ENCODE results near the gene DNM3. TPM values are rescaled to one million over a fixed set of nuclear protein-coding genes. Genes with fewer than 3 reads are reported as not detected.

The DNM3 gene
- total and polyA plus RNA-seq, 2 experiments from 2014 or later: 0.11 to 1.4 TPM

GRCh38 chr1:172185996-172186395, 344.7 kb downstream of the DNM3 start:
- Histone ChIP-seq H3F3A (ENCODE audit: insufficient read depth) (peaks cover 16% of the 10 kb centered on the region), H3K9me2 (ENCODE audit: insufficient read depth) (no peaks in the 10 kb centered on the region), H3K4me1 (ENCODE audit: insufficient read depth) (peaks cover 27% of the 10 kb centered on the region), H3K4me2 (ENCODE audit: unreplicated experiment) (peak overlapping the region; percentile 3), H3K9ac (no peak overlapping the region), H3K79me2 (ENCODE audit: insufficient read depth) (no peaks in the 10 kb centered on the region), H4K20me1 (ENCODE audit: insufficient read depth) (no peaks in the 10 kb centered on the region), H3K27ac (no peak overlapping the region), H3K27me3 (replicated peaks; ENCODE audit: insufficient read depth) (no peaks in the 10 kb centered on the region), H2AFZ (no peak overlapping the region), H3K9me3 (ENCODE audit: low read depth) (no peaks in the 10 kb centered on the region), H3K36me3 (ENCODE audit: low read depth) (no peaks in the 10 kb centered on the region), H3K4me3 (no peak overlapping the region)
- no peak for DNase-seq
- TF ChIP-seq EZH2phosphoT487 (IDR thresholded peaks at IDR 0.05; ENCODE audit: insufficient read depth, low read depth): no peak
- TF ChIP-seq EZH2 (IDR thresholded peaks at IDR 0.05; ENCODE audit: insufficient read depth, poor library complexity, severe bottlenecking): no peak
- 99 to 100% methylated on average over 3 of the region's 3 CpGs for WGBS, 2 experiments (ENCODE audit: low coverage in 1 of 2, low lambda C conversion rate in 2 of 2, missing lambda C conversion rate in 2 of 2)
- in situ Hi-C loops (cut with MboI): no loop called here

GRCh38 chr1:172201572-172201971, 360.3 kb downstream of the DNM3 start:
- in situ Hi-C loops (cut with MboI): no loop called here
- H3K9me3 ChIP-seq (ENCODE audit: low read depth): no peaks in the 10 kb centered on the region
- TF ChIP-seq EZH2 (IDR thresholded peaks at IDR 0.05; ENCODE audit: insufficient read depth, poor library complexity, severe bottlenecking) (no peak), EZH2phosphoT487 (IDR thresholded peaks at IDR 0.05; ENCODE audit: insufficient read depth, low read depth) (no peak)
- no peak for DNase-seq
- no peaks in the 10 kb centered on the region for H3F3A ChIP-seq (ENCODE audit: insufficient read depth)
- no peaks in the 10 kb centered on the region for H3K4me1 ChIP-seq (ENCODE audit: insufficient read depth)
- no peaks in the 10 kb centered on the region for H3K9me2 ChIP-seq (ENCODE audit: insufficient read depth)
- H2AFZ ChIP-seq: no peak overlapping the region
- H3K36me3 ChIP-seq (ENCODE audit: low read depth): no peaks in the 10 kb centered on the region
- no peaks in the 10 kb centered on the region for H3K79me2 ChIP-seq (ENCODE audit: insufficient read depth)
- 48 to 50% methylated on average over 3 of the region's 3 CpGs for WGBS, 2 experiments (ENCODE audit: low coverage in 1 of 2, low lambda C conversion rate in 2 of 2, missing lambda C conversion rate in 2 of 2)
- no peak overlapping the region for H3K9ac ChIP-seq
- H3K27ac ChIP-seq: no peak overlapping the region
- no peaks in the 10 kb centered on the region for H3K27me3 ChIP-seq (replicated peaks; ENCODE audit: insufficient read depth)
- no peaks in the 10 kb centered on the region for H4K20me1 ChIP-seq (ENCODE audit: insufficient read depth)
- no peak overlapping the region for H3K4me3 ChIP-seq
- H3K4me2 ChIP-seq (ENCODE audit: unreplicated experiment): no peak overlapping the region

GRCh38 chr1:172203135-172203823, 362.0 kb downstream of the DNM3 start:
- Histone ChIP-seq H3F3A (ENCODE audit: insufficient read depth) (no peaks in the 10 kb centered on the region), H3K27ac (no peak overlapping the region), H4K20me1 (ENCODE audit: insufficient read depth) (no peaks in the 10 kb centered on the region), H3K9me2 (ENCODE audit: insufficient read depth) (no peaks in the 10 kb centered on the region), H3K9me3 (ENCODE audit: low read depth) (no peaks in the 10 kb centered on the region), H3K4me2 (ENCODE audit: unreplicated experiment) (no peak overlapping the region), H3K4me3 (no peak overlapping the region), H3K36me3 (ENCODE audit: low read depth) (no peaks in the 10 kb centered on the region), H3K9ac (no peak overlapping the region), H2AFZ (no peak overlapping the region), H3K4me1 (ENCODE audit: insufficient read depth) (no peaks in the 10 kb centered on the region), H3K79me2 (ENCODE audit: insufficient read depth) (no peaks in the 10 kb centered on the region), H3K27me3 (replicated peaks; ENCODE audit: insufficient read depth) (no peaks in the 10 kb centered on the region)
- TF ChIP-seq EZH2phosphoT487 (IDR thresholded peaks at IDR 0.05; ENCODE audit: insufficient read depth, low read depth) (no peak), EZH2 (IDR thresholded peaks at IDR 0.05; ENCODE audit: insufficient read depth, poor library complexity, severe bottlenecking) (no peak)
- in situ Hi-C loops (cut with MboI): no loop called here
- no peak for DNase-seq
- WGBS, 2 experiments (ENCODE audit: low coverage in 1 of 2, low lambda C conversion rate in 2 of 2, missing lambda C conversion rate in 2 of 2): 71 to 73% methylated on average over 8 of the region's 8 CpGs

- TF ChIP-seq EZH2phosphoT487 (IDR thresholded peaks at IDR 0.05; ENCODE audit: insufficient read depth, low read depth): no peak
- no peak for TF ChIP-seq EZH2 (IDR thresholded peaks at IDR 0.05; ENCODE audit: insufficient read depth, poor library complexity, severe bottlenecking)
- no peaks in the 10 kb centered on the region for H3F3A ChIP-seq (ENCODE audit: insufficient read depth)
- no peaks in the 10 kb centered on the region for H3K79me2 ChIP-seq (ENCODE audit: insufficient read depth)
- in situ Hi-C loops (cut with MboI): no loop called here
- no peaks in the 10 kb centered on the region for H3K27me3 ChIP-seq (replicated peaks; ENCODE audit: insufficient read depth)
- no peak overlapping the region for H3K27ac ChIP-seq
- H2AFZ ChIP-seq: no peak overlapping the region
- H3K4me1 ChIP-seq (ENCODE audit: insufficient read depth): no peaks in the 10 kb centered on the region
- H3K4me2 ChIP-seq (ENCODE audit: unreplicated experiment): no peak overlapping the region
- DNase-seq: no peak
- H3K9me3 ChIP-seq (ENCODE audit: low read depth): no peaks in the 10 kb centered on the region
- no peaks in the 10 kb centered on the region for H3K36me3 ChIP-seq (ENCODE audit: low read depth)
- H3K4me3 ChIP-seq: no peak overlapping the region
- no peak overlapping the region for H3K9ac ChIP-seq
- H4K20me1 ChIP-seq (ENCODE audit: insufficient read depth): no peaks in the 10 kb centered on the region
- no peaks in the 10 kb centered on the region for H3K9me2 ChIP-seq (ENCODE audit: insufficient read depth)
Observed at GRCh38 chr1:172203902-172204301, 362.6 kb downstream of the DNM3 start.

- no peaks in the 10 kb centered on the region for H3K27me3 ChIP-seq (replicated peaks; ENCODE audit: insufficient read depth)
- no peaks in the 10 kb centered on the region for H3K9me3 ChIP-seq (ENCODE audit: low read depth)
- H3K4me2 ChIP-seq (ENCODE audit: unreplicated experiment): no peak overlapping the region
- DNase-seq: no peak
- no peaks in the 10 kb centered on the region for H3K79me2 ChIP-seq (ENCODE audit: insufficient read depth)
- no peaks in the 10 kb centered on the region for H3K36me3 ChIP-seq (ENCODE audit: low read depth)
- H4K20me1 ChIP-seq (ENCODE audit: insufficient read depth): no peaks in the 10 kb centered on the region
- H3K4me3 ChIP-seq: no peak overlapping the region
- H3K9ac ChIP-seq: no peak overlapping the region
- no peaks in the 10 kb centered on the region for H3K9me2 ChIP-seq (ENCODE audit: insufficient read depth)
- in situ Hi-C loops (cut with MboI): no loop called here
- H2AFZ ChIP-seq: no peak overlapping the region
- no peaks in the 10 kb centered on the region for H3F3A ChIP-seq (ENCODE audit: insufficient read depth)
- no peak overlapping the region for H3K27ac ChIP-seq
- TF ChIP-seq EZH2phosphoT487 (IDR thresholded peaks at IDR 0.05; ENCODE audit: insufficient read depth, low read depth) (no peak), EZH2 (IDR thresholded peaks at IDR 0.05; ENCODE audit: insufficient read depth, poor library complexity, severe bottlenecking) (no peak)
- no peaks in the 10 kb centered on the region for H3K4me1 ChIP-seq (ENCODE audit: insufficient read depth)
Observed at GRCh38 chr1:172206256-172206655, 365.0 kb downstream of the DNM3 start.

All from GM23248 (cell line).